Activated CD4-positive, alpha-beta T cell treated with anti-CD3 and anti-CD28 coated beads for 48 hours (primary cell): ENCODE results near the gene UNCX.
"Not testable (repeated sequence)": the region's sequence is repeated elsewhere in the genome, so short reads cannot be mapped to it uniquely, and the experiment has no call there.

Experiments used
- DNase-seq: peaks from one replicate; pipeline ENCODE4 v3.0.0-alpha.2; 2020

UNCX gene

DNA sequence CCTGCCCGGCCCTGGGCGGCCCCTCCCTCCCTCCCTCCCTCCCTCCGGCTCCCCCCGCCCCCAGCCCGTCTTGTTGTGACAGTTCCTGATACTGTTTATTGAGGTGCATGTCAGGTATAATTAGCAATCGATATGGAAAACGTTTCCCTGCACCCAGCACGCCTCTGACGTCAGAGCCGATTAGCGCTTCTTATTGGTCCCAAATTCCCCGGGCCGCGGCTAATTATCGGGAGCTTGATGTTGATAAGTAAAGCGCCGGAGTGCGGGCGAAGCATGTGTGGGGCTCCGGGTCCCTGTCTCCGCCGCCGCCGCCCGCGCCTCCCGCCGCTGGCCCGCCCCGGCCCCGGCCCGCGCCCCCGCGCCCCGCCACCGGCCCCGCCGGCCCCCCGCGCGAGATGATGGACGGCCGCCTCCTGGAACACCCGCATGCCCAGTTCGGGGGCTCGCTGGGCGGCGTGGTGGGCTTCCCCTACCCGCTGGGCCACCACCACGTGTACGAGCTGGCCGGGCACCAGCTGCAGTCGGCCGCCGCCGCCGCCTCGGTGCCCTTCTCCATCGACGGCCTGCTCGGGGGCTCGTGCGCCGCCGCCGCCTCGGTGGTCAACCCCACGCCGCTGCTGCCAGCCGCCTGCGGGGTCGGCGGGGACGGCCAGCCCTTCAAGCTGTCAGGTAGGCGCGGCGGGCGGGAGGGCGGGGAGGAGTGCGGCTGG is at the start of gene UNCX:
UNCX (plus strand) TSS at position 250 of the 710 bp plus-strand sequence; CDS start at position 396, 146 bp downstream.
- no peak for DNase-seq

DNA sequence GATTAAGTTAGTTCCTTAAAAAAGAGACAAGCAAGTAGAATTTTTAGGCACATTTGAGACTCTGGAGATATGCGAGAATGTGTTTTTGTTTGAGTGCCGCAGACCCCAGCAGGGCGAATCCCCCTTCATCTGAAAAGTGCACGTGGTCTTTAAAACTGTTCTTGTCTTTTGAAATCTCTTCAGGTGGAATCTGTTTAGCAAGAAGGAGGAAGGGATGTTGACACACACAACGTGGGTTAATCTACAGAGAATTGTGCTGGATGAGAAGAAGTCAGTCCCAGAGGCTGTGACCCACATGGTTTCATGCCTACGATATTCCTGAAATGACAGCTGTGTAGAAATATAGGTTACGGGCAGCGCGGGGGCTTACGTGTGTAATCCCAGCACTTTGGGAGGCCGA is 45.5 kb upstream of the UNCX start:
- DNase-seq = no peak

DNA sequence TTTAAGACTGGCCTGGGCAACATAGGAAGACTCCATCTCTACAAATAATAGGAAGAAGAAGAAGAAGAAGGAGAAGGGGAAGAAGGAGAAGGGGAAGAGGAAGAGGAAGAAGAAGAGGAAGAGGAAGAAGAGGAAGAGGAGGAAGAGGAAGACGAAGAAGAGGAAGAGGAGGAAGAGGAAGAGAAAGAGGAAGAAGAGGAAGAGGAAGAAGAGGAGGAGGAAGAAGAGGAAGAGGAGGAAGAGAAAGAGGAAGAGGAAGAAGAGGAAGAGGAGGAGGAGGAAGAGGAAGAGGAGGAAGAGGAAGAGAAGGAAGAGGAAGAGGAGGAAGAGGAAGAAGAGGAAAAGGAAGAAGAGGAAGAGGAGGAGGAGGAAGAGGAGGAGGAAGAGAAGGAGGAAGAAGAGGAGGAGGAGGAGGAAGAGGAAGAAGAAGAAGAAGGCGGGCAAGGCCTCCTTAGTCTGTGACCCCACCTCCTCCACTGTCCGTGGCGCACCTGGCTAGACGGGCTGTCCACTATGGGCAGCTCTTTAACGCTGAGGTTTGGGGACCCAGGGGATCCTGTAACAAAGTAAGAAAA is 43.9 kb upstream of the UNCX start:
- DNase-seq = no peak

DNA sequence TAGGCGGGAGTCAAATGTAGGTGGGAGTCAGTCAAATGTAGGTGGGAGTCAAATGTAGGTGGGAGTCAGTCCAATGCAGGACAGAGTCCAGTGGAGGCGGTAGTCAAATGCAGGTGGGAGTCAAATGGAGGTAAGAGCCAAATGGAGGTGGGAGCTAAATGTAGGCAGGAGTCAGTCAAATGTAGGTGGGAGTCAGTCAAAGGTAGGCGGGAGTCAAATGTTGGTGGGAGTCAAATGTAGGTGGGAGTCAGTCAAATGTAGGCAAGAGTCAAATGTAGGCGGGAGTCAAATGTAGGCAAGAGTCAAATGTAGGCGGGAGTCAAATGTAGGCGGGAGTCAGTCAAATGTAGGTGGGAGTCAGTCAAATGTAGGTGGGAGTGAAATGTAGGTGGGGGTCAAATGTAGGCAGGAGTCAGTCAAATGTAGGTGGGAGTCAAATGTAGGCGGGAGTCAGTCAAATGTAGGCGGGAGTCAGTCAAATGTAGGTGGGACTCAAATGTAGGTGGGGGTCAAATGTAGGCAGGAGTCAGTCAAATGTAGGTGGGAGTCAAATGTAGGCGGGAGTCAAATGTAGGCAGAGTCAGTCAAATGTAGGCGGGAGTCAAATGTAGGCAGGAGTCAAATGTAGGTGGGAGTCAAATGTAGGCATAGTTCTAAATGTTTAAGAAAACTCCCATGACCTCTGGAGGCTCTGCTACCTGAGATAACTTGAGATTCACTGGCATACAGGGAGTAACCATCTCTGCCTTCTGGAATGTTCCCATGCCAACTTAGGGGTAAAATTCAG is 42.5 kb upstream of the UNCX start:
- DNase-seq = no peak

DNA sequence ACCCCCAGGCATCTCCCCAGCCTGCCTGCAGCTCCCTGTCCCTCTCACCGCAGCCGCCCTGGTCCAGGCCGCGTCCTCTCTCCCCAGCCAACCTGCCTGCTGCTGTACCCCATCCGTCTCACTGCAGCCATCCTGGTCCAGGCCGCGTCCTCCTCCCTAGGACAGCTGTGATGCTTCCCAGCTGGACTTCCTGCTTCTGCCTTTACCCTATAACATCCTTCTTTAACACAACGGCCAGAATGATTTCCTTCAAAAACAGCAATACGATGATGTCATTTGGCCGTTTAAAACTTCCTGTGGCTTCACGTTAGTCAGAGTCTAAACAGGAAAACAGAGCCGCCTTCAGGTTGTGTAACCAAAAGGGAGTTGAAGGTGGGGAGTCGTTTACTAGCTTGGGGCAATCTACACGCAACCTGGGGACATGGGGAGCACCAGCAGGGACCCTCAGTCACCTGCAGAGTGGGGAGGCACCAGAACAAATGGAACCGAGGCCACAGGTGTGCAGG is 40.4 kb upstream of the UNCX start:
- DNase-seq = no peak

DNA sequence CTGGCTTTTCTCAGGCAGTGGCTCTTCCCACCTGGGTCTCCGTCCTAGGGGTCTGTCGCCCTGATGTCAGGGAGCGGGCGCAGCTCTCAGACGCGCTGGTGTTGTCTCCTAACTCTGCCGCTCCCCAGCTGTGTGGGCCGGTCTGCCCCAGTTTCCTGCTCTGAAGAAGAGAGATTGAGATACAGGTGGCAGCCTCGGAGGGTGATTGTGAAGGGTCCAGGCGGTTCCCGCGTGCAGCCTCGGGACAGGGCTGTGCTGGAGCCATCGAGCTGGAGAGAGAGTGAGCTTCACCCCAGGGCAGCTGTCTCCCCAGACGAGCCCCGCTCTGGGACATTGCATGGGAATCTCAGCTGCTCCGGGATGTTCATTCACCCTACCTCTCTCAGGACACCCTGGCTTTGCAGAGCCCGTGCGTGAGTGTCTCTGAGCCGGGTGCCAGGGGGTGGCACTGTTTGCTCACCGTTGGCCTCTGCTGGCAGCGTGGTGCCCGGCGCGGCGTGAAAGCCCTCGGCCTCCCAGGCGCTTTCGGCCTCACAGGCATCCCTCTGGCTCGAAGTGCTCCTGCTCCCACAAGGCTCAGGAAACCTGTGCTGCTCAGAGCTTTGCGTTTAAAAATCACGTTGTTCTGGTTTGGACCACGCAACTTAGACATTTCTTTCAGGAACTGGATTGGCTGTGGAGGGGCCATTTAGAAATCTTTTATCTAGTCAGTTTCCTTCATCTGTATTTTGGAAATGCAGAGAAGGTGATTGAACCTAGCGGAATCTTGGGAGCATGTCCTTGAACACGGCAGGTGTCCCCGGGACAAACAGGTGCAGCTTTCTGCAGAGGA is 38.9 kb upstream of the UNCX start:
- DNase-seq = peak; percentile 51

DNA sequence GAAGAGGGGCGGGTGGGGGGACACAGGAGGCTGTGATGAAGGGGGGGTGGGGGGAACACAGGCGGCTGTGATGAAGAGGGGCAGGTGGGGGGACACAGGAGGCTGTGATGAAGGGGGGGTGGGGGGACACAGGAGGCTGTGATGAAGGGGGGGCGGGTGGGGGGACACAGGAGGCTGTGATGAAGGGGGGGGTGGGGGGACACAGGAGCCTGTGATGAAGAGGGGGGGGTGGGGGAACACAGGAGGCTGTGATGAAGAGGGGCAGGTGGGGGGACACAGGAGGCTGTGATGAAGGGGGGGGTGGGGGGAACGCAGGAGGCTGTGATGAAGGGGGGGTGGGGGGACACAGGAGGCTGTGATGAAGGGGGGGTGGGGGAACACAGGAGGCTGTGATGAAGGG is 36.2 kb upstream of the UNCX start:
- DNase-seq = not testable (repeated sequence)

DNA sequence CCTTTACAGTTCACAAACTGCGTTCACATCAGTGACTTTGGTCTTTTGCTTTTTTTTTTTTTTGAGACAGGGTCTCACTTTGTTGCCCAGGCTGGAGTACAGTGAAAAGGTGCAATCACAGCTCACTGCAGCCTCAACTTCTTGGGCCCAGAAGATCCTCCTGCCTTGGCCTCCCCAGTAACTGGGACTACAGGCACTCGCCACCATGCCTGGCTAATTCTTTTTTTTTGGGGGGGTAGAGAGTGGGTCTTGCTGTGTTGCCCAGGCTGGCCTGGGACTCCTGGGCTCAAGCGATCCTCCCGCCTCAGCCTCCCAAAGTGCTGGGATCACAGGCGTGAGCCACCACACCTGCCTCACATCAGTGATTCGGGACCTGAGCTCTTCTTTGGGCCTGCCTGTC is 35.7 kb upstream of the UNCX start:
- DNase-seq = no peak

DNA sequence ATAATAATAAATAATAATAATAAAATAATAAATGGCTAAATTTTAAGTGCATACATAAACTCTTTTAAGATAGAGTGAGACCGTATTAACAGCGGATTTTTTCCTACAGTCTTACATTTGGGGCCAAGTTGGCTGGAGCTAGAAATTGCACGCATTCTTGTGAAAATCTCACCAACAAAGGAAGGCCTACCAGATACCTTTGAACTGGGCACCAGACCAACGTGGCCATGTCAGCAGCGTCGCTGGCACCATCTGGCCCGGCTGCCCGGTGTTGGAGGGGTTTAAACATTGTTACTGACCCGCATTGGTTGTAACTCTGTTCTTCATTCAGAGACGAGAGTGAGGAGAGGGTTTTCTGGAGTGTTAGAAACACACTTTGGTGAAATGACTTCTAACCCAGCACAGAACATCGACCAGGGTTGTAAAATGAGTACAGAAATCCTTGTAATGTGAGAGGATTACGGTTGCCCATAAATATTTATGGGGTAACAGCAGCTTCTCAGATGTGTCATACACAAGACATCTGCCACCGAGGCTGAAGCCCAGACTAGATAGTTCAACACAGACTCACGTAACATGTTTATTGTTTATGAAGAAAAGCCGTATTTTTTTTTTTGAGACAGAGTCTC is 34.6 kb upstream of the UNCX start:
- no peak for DNase-seq

DNA sequence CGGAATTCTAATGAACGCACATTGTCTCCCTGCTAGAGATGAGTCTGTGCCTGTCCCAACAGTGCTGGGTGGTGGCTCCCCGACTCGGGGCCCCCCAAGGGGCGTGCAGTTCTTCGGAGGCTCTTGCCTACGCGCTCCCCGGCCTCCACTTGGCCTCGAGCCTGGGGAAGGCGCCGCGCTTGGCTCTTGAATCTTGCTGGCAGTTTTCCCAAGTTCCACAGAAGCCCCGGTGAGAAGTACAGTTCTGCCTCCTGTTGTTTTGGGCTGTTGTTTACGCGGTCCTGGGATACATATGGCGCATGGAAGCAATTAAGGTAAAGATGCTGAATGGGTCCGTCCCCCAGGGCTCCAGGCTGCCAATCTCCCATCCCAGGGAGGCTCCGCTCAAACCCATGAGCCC is 32.6 kb upstream of the UNCX start:
- DNase-seq = no peak

DNA sequence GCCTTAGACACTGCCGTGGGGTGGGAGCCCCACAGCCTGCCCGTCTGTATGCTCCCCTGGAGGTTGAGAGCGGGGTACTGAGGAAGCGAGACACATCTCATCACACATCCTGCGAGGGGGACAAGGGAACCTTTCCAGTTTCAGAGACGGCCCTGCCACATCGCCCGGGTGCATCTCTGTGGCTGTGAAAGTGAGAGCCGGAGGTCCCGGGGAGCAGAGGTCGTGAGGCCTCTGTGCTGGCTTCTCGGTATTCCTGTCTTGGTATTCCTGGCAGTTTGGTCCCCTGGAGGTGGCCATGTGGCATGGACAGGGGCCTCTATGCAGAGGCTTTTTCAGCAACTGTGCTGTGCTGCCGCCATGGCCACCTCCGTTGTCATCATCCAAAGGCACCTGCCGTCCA is 30.8 kb upstream of the UNCX start:
- no peak for DNase-seq

DNA sequence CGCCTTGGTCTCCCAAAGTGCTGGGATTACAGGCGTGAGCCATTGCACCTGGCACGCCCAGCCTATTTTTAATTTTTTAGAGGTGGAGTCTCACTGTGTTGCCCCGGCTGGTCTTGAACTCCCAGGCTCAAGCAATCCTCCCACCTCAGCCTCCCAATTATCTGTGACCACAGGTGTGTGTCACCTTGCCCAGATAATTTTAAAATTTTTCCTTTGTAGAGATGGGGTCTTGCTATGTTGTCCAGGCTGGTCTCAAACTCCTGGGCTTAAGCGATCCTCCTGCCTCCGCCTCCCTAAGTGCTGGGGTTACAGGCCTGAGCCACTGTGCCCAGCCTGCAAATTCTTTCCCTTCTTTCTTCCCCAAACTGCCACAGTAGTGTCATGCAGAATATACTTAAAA is 29.8 kb upstream of the UNCX start:
- not testable (repeated sequence) for DNase-seq

DNA sequence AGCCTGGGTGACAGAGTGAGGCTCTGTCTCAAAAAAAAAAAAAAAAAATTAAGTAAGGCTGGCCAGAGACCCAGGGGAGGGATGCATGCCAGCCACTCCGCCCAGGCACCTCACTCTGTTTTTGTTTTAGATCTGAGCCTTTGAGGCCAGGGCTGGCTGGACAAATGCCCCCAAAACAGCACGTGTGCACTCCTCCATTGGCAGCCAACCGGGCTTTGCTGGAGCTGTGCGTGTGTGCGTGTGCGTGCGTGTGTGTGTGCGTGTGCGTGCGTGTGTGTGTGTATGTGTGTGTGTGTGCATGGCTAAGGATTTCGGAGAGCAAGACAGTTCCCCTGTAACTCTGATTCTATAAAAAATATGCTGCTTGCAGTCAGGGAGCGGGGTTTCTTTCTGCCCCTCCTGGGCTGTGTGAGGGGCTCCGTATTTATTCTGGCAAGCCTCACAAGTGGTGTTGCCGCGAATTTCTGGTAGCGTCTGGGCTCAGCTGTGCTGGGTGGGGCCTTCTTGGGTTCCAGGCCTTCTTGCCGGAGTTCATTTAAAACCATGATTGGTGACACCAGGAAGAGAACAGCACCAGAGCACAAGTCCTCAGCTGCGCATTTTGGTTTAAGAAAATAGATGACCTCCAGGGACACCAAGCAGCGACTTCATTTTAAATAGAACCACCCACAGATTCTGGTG is 28.1 kb upstream of the UNCX start:
- no peak for DNase-seq

DNA sequence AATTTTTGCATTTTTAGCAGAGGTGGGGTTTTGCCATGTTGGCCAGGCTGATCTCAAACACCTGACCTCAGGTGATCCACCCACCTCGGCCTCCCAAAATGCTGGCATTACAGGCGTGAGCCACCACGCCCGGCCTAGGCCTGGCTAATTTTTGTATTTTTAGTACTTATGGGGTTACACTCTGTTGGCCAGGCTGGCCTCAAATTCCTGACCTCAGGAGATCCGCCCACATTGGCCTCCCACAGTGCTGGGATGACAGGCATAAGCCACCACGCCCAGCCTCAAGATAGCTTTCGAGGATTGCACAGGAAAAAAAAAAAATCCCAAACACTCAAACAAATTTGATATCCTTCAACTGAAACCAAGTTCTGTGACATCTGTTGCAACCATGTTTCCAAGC is 26.9 kb upstream of the UNCX start:
- not testable (repeated sequence) for DNase-seq

DNA sequence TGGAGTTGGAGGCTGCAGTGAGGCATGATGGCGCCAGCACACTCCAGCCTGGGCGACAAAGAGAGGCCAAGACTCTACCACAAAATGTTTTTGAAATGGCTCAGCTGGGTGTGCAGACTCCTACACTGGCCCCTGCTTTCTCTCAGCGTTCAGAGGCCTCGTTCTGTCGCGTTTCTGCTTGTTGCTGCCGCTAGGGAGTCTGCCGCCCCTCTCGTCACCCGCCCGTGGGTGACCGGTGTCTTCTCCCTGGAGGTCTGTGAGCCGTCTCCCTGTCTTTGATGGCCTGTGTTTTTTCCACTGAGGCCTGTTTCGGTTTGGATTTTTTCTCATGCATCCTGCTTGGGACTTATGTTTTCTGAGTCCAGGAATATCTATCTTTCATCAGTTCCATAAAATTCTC is 23.6 kb upstream of the UNCX start:
- no peak for DNase-seq

DNA sequence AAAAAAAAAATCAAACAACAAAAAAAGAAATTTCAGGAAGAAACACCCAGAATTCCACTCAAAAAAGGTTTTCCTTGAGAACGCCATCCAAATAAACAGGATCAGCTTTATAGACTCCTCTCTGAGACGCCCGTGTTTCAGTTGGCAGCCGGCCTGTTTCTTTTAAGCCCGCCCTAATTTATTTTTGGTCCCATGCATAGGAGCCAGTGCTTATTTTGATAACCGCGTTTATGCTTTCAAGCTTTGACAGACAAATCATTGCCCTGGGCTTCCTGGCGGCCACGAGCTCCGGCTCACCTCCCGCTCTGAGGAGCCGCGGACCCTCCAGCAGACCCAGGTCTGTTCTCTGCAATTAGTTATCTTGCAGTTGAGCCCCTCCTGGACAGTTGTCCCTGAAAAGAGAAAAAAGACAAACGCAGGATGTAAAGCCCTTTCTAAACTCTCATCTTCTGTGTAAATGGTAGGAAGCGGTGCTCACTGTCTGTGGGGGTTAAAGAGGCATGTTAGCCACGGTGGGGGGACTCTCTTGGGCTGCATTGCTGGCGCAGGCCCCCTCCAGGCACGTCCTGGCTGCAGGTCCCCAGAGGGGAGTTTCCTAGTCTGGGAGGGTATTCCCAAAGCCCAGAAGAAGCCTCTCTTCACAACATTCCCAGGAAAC is 22.2 kb upstream of the UNCX start:
- no peak for DNase-seq

DNA sequence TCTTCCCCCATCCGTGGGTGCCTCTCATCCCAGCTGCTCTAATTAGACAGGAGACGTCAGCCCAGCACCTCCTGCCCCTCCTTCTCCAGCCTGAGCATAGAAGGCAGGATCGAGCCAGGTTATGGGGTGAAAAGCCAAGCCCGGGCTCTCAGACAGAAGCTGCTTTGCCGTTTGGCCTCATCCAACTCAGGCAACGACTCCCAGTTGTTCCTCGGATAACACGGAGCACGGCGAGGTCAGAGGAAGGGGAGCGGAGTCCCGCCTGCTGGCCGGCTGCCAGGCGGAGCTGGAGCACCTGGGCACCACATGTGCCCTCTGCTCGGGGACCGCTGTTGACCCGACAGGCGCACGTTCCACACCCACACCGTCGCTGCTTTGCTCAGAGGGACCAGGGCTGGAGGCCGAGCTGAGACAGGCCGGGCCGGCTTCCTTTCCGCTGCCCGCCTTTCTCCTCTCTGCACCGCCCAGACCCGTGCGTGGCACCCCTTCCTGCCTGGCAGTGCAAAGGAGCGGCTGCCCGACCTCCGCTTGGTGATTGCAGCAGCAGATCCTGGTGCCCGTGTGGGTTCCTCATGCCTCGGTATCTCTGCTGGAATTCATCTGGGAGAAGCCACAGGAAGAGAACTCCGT is 21.6 kb upstream of the UNCX start:
- DNase-seq = no peak

DNA sequence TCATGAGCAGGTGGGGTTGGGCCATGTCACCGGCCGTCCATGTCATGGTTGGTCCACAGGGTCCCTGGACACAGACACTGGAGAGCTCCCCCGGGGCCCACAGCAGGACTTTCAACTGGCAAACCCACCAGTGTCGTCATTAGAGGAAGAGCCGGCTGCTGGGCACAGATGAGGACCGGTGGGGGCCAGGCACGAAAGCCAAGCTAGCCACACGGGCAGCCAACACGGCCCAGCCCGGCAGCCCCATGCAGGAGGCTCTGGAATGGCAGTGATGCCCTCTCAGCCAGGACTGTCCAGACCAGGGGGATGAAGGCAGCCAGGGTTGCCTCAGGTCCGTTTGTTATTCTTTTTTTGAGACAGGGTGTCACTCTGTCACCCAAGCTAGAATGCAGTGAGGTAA is 21.1 kb upstream of the UNCX start:
- no peak for DNase-seq

DNA sequence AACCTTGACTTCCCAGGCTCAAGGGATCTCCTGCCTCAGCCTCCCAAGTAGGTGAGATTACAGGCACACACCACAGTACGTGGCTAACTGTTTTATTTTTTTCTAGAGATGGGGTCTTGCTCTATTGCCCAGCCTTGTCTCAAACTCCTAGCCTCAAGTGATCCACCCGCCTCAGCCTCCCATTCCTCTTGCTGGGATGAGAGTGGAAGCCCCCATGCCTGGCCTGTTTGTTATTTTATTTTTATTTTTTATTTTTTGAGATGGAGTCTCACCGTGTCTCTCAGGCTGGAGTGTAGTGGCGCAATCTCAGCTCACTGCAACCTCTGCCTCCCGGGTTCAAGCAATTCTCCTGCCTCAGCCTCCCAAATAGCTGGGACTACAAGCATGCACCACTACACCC is 20.6 kb upstream of the UNCX start:
- DNase-seq = not testable (repeated sequence)

DNA sequence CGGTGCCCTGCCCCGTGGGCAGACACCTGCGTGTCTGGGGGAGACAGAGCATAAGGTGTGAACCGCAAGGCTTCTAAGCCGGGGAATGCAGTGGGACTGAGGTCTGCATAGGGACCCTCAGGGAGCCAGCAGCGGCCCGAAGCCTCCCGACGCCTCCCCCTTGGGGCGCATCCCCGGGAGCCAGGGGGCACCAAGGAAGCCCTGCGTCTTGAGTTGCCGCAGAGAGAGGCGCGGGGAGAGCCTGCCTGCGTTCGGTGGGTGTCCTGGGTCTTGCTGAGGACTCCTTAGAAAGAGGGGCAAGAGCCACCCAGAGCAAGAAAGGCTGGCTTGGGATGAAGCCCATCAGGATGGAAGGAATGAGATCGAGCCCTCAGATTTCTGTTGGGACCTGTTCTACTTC is 18.2 kb upstream of the UNCX start:
- DNase-seq = no peak
